ENCODE data around the gene STKLD1.

DNA sequence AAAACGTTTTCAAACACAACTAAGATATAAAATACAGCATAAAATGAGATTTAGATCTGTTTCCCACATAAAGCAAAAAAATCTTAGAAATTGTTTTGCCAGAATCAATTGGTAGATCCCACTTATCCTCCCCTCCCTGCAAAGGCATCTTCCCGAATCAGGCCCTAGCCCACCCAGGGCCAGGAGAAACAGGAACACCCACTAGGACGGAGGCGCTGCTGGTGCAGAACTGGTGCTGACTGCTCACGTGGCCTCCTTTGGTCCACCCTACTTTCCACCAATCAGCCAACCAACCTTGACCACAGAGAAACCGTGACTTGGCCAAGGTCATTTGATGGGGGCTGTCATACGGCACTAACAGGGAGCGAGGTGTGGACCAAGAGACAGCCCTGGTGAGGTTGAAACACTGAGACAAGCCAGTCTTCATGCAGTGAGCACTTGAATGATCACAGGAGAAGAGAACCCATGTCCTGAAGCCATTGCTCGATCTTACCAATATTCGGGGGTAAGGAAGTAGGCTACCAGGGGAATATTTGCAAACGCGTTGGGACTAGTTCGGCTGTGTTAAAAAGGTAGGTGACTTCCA, 14.6 kb upstream of the STKLD1 start:
- TF ChIP-seq GATA2 (IDR thresholded peaks at IDR 0.05; ENCODE audit: low read depth, low read length) (no peak), GATA3 (IDR thresholded peaks at IDR 0.05; ENCODE audit: low read depth, low read length) (no peak)

Measured in SH-SY5Y (cell line).